ENCODE results near the gene CLTA. TPM values are rescaled to one million over a fixed set of nuclear protein-coding genes. Genes with fewer than 3 reads are reported as not detected.

Gene CLTA
- total and polyA plus RNA-seq, 2 of the 8 experiments (the other 6 are each of a cell fraction or from before 2014, with no cell fraction given) = 137 to 236 TPM

GRCh38 chr9:36150574-36151315, 40.0 kb upstream of the CLTA start (continued):
- TF ChIP-seq RXRA (IDR thresholded peaks at IDR 0.05; ENCODE audit: insufficient read depth, low read depth, low read length) = no peak
- TF ChIP-seq JUND (IDR thresholded peaks at IDR 0.05; ENCODE audit: low read length) = no peak
- TF ChIP-seq CREB1 (IDR thresholded peaks at IDR 0.05) = no peak

Measured in H1 (cell line).